Vagina (tissue), 2 donors: ENCODE results near the gene KIF18A.

Experiments
- POLR2A ChIP-seq, 2 donors: fragments of 450-650 bp; IDR thresholded peaks; one replicate each; pipeline ENCODE4 v1.6.1; 2017; ENCODE audit warnings: antibody characterized with exemption in 2 of 2, mild to moderate bottlenecking in 2 of 2, moderate library complexity in 2 of 2
- POLR2AphosphoS5 ChIP-seq, 2 donors: sonication (generic); formaldehyde crosslinking; IDR thresholded peaks; one replicate each; pipeline ENCODE4 v1.9.0; 2017; ENCODE audit warnings: antibody characterized with exemption in 2 of 2, mild to moderate bottlenecking in 2 of 2, low read depth in 1 of 2; ENCODE audit not compliant: insufficient read depth in 1 of 2
- TF ChIP-seq, protein P1 (sequence below), 3 experiments: fragments of 450-650 bp in 2 of 3; fragments of 200-600 bp in 1 of 3; sonication (generic) in 1 of 3; IDR thresholded peaks; one replicate each; pipeline ENCODE4 v1.5.1; 2017 to 2019; ENCODE audit warnings: antibody characterized with exemption in 3 of 3, mild to moderate bottlenecking in 2 of 3, moderate library complexity in 2 of 3

DNA sequence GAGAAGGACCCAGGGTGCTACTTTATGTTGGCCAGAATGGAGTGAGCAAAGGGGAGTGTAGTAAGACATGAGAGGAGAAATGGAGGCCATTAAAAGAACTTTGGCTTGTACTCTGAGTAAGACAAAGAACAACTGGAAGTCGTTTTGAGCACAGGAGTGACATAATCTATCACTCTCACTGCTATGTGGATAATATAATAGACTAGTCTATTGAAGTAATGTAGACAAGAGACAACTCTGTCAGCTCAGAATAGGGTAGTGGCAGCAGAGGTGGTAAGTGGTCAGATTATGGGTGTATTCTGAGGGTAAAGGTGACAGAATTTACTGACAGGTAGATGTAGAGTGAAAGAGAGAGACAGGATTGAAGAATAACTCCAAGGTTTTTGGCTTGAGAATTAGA lies 8.2 kb downstream of the KIF18A start:
- TF ChIP-seq, protein P1, sequence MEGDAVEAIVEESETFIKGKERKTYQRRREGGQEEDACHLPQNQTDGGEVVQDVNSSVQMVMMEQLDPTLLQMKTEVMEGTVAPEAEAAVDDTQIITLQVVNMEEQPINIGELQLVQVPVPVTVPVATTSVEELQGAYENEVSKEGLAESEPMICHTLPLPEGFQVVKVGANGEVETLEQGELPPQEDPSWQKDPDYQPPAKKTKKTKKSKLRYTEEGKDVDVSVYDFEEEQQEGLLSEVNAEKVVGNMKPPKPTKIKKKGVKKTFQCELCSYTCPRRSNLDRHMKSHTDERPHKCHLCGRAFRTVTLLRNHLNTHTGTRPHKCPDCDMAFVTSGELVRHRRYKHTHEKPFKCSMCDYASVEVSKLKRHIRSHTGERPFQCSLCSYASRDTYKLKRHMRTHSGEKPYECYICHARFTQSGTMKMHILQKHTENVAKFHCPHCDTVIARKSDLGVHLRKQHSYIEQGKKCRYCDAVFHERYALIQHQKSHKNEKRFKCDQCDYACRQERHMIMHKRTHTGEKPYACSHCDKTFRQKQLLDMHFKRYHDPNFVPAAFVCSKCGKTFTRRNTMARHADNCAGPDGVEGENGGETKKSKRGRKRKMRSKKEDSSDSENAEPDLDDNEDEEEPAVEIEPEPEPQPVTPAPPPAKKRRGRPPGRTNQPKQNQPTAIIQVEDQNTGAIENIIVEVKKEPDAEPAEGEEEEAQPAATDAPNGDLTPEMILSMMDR (IDR thresholded peaks at IDR 0.05) = no peak
- TF ChIP-seq POLR2A (IDR thresholded peaks at IDR 0.05) = no peak
- no peak for TF ChIP-seq POLR2AphosphoS5 (IDR thresholded peaks at IDR 0.05; ENCODE audit: insufficient read depth in 1 of 2, low read depth in 1 of 2)
